GM20431 (cell line): Measurements from ENCODE around the gene WNT8A.

Experiments used
- in situ Hi-C: fragments of 300-500 bp; cut with MseI, MboI; formaldehyde crosslinking; loops from one replicate; pipeline ENCODE4 v1.15.0; 2020; ENCODE audit warnings: low sequenced_read_pairs; ENCODE audit not compliant: unreplicated experiment

WNT8A gene

GRCh38 chr5:138132543-138132942 is 48.7 kb downstream of the WNT8A start:
- in situ Hi-C loops, result loop anchor here (10.0 kb wide), 1 partner anchor 58 kb away; no protein-coding TSS in a partner anchor

DNA sequence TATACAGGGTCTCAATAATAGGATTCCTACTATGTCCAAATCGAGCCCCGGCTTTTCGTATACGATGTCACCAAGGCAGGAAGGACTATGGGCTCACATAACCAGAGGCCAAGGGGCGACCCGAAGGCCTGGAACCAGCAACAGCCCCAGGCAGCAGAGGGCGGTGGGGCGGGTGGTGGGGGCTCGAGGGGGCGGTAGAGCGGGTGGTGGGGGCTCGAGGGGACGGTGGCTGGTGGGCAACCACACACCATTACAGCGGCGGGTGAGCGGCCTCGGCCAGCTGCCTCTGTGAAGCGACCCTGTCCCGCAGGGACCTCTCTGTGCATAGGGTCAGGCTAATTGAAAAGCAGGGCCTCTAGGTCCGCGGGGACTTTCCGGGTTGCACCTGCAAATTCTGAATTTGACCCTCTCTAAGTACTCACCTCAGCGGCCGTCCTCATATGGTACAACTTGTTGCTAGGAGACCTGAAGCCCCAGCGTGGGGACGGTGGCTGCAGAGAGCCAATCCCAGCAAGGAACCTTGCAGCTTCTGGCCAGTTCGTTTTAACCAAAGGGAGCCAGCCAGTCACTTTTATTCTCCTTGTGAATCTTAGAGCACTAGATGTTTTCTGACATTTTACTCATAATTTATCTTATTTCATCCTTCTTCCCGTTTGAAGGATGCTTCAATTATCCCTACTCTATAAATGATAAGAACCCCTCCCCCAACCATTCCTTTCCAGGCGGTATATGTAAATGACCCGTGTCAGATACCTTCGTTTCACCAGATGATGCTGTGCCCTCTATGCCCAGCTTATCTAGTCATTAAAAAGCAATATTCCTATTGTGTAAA is 55.3 kb downstream of the WNT8A start, which contains the start of gene NME5:
TSS of gene NME5 (minus strand) at position 480 of the 832 bp plus-strand sequence. CDS start 648 bp downstream, outside the sequence.
- in situ Hi-C loops, result loop anchor here (10.0 kb wide), 1 partner anchor 64 kb away; no protein-coding TSS in a partner anchor

DNA sequence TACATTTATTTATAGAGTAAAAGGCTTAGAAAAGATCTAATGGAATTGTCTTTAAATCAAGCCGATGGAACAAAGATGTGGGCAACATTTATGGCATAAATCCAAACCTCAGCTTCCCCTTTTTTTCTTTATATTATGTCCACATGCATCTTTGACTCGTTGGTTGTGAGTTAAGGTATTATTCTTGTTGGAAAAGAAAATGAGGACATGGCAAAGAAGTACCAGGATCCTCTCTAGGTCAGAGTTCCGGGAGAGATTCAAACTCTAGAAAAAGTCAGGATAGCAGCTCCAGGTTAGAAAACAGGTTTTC is 55.9 kb downstream of the WNT8A start:
- in situ Hi-C loops, result loop anchor here (10.0 kb wide), 1 partner anchor 65 kb away; no protein-coding TSS in a partner anchor

GRCh38 chr5:138140268-138140667 is 56.4 kb downstream of the WNT8A start:
- in situ Hi-C loops, result no loop called here
